ENCODE results near the gene KIAA0930.

- TF ChIP-seq CTCF (conservative IDR thresholded peaks at IDR 0.05; ENCODE audit: low read depth, low read length) (no peak), FOS (IDR thresholded peaks at IDR 0.05; ENCODE audit: low read depth, low read length) (no peak), USF2 (IDR thresholded peaks at IDR 0.05; ENCODE audit: low read depth, low read length) (no peak)
Observed at GRCh38 chr22:45155050-45155840, 85.4 kb downstream of the KIAA0930 start.
